GM19193 (cell line): ENCODE results near the gene COA8.

Source experiments
- POLR2A ChIP-seq: IDR thresholded peaks from 4 replicates; pipeline ENCODE4 v1.6.1; 2011; ENCODE audit not compliant: insufficient read depth, insufficient read length; ENCODE audit errors: extremely low read depth

COA8 gene

GRCh38 chr14:103548463-103549351, 14.1 kb upstream of the COA8 start:
- no peak for TF ChIP-seq POLR2A

GRCh38 chr14:103549361-103550311, 13.1 kb upstream of the COA8 start:
- no peak for TF ChIP-seq POLR2A

DNA sequence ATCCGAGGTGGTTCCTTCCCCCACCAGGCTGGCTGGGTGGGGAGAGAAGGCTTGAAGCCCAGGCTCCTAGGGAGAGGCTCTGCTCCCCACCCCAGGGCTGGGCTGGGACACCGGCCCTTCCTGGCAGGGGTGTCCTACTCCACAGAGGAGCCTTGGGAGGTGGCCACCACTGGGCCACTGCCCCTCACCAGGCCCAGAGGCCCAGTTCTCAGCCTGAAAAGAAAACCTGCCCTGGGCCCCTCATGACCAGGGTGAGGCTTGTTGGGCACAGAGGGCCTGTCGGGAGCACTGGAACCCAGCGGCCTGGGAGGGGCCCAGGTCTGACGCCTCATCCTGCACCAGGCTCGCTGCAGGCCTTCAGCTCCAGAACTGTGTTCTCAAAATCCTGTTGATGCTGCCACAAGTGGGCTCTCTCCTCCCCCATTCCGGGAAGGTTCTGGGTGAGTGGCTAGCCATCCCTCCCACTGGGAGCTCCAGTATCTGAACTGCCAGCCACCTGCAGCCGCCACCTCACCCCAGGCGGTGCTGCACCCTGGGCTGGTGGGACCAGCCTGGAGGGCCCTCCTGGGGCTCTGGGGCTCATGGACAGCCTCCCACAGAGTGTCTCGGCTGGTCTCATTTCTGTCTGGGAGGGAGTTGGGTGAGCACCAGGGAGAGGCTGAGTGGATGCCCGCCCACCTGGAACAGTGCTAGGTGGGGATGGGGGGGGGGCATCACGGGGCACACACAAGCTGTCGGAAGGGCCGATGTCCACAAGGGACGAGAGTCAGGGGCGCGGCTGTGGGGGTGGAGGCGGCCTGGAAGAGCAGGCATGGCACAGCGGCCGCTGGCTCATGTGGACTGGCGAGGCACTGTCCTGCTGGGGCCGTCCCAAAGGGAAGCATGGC, 12.1 kb upstream of the COA8 start:
- TF ChIP-seq POLR2A = no peak

- no peak for TF ChIP-seq POLR2A
Measured at GRCh38 chr14:103551338-103551762, 11.4 kb upstream of the COA8 start.

DNA sequence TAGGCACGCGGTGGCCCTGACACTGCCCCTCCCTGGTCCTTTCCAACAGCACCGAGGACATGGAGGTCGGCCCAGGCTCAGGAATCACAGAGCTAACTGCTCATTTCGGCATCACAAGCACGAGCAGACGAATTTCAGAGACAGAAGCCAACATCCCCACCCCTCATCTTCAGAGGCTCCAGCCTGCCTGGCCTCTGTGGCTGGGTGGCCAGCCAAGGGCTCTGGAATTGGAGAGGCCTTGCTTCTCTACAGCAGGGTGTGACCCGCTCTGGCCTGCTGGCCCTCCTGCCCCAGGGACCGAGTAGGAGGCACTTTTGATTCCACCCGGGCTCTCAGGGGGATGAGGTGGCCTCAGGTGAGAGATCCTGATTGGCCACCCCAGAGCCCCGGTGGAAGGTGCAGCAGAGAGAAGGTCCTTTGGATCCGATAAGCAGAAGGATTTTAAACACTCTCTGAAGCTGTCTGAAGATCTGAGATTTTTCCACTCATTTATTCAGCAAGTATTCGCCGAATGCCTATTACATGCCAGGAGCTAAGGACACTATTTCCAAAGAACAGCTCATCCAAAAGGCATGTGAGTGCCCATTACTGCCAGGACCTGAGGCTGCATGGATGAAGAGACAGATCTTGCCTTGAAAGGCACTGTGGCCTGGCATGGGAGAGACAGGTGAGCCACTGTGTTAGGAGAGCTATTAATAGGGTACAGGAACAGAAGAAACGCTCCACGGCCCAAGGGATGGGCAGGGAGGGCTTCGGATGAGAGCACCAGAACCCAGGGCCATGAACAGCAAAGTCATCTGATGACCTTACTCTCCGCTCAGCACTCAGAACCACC, 10.5 kb upstream of the COA8 start:
- no peak for TF ChIP-seq POLR2A

DNA sequence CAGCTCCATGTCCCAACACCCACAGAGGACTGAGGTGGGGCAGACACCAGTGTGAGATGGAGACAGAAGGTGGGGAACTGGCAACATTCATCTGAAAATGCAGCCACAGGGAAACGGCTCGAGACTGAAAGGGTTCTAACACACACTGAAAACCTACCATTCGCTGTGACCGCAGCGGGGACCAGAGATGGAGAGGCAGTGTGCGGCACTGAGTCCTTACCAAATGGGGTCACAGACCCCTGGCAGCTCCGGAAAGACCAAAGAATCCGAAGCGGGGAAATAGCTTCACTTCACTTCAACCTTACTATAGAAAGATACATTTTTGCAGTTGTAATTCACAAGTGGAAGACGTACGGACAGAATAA, 9.9 kb upstream of the COA8 start:
- TF ChIP-seq POLR2A = no peak

GRCh38 chr14:103555559-103556337, 7.0 kb upstream of the COA8 start:
- no peak for TF ChIP-seq POLR2A

DNA sequence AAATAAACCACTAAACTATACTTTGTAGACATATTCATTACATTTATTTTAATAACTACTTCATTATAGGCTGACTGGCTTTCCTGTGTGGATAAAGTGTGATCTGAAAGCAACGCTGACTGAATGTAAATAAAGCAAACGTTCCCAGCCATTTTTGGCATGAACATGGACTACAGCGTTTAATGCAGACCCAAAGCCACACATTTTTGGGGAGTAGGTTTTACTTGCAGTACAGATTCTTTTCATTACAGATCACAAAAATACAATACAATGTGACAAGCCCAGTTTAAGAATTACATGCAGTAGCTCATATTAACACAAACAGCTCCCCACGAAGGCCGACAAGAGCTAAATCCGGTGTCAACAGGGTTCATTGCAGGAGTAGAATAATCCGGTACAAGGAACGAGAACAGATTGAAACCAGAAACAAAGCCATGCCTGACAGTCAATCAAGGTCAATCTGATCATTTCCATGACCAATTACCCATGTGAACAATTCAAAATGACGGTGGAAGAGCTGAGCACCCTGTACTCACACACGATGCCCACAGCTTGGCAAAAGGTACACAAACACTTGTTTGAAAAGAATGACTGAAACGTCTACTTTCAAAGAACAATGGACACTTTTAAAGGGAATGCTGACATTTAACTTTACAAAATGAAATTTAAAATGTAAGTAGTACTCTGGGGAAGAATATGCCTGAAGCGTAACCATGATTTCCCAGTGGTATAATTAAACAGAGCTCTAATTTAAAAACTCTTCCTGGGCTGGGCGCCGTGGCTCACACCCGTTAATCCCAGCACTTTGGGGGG, 5.6 kb upstream of the COA8 start:
- TF ChIP-seq POLR2A = no peak

DNA sequence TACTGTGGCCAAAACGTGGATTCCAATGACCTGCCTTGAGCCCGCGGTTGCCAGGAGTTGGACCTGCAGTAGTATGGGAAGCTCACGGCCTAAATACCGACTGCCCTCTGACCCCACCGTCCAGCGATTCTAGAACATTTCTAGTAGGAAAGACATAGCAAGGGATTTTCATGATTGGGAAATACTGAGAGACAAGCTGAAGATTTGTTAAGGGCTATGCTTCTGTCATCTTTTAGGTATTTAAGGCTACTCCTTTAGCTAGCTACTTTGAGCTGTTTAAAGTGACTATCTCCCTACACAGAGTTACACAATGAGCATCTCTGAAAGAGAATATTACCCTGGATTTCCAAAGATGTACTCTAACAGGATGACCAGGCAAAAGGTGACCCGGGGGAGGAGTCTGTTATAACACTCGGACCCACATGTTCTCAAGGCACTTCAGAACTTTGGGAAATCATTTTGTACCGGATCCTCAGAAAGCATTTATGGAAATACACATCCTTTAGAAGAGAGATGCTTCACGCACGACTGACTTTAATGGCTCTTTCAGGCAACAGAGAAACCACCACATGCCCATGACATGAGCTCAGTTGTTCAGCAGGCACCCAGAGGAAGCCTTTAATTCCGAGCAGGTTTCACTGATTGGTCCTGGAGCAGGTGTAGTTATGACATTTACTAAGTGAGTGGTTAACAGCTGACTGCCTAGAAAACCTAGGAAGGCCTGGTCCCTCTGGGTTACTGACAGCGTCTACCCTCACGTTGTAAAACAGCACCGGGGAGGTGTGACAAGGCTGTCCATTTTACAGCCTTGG, 4.5 kb upstream of the COA8 start:
- no peak for TF ChIP-seq POLR2A

DNA sequence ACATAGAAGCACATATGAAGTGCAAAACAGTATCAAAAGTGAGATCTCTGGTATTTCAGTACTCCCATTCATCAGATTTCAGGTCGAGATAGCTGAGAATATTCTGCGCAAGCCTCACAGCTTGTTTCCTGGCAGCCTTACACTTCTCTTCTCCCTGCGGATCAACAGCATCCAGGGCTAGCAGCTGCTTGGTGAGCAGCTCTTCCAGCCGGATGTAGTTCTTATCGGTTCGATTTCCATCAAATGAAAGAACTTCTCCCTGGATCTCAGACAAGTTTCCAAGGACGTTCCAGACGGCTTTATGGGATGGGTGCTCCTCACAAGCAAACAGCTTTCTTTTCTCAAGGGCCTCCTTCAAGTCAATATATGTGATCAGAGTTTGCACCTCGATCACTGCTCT, 3.0 kb upstream of the COA8 start:
- TF ChIP-seq POLR2A = no peak

- TF ChIP-seq POLR2A = no peak
Measured at GRCh38 chr14:103560691-103561090, 2.1 kb upstream of the COA8 start.
